Astrocyte (in vitro differentiated cells and primary cell): Measurements from ENCODE around the gene NFATC3. TPM values are rescaled to one million over a fixed set of nuclear protein-coding genes. Genes with fewer than 3 reads are reported as not detected.
A peak's percentile ranks its signal among the peaks of the same experiment; 100 is the strongest.

Experiments used
- DNase-seq: peaks from one replicate; pipeline ENCODE4 v3.0.0-alpha.2; 2010; ENCODE audit warnings: low read depth
- FAIRE-seq: peaks from 2 replicates; lab custom pipeline; 2011; peaks lifted over from hg19 to GRCh38; lab: Jason Lieb, UNC
- H2AFZ ChIP-seq: 2 replicates; pipeline ENCODE4 v1.6.0; 2012; ENCODE audit warnings: low read depth, low read length, inconsistent platforms
- H3K27ac ChIP-seq: 2 replicates; pipeline ENCODE4 v1.5.1; 2011; ENCODE audit warnings: low read depth, low read length, inconsistent platforms
- H3K27me3 ChIP-seq: 2 replicates; pipeline ENCODE4 v1.6.0; 2011; ENCODE audit warnings: low read length, inconsistent platforms; ENCODE audit not compliant: insufficient read depth
- H3K36me3 ChIP-seq: 2 replicates; pipeline ENCODE4 v1.5.1; 2011; ENCODE audit warnings: low read length, inconsistent platforms; ENCODE audit not compliant: insufficient read depth
- H3K4me1 ChIP-seq: 2 replicates; pipeline ENCODE4 v1.5.1; 2011; ENCODE audit warnings: low read length, inconsistent platforms; ENCODE audit not compliant: insufficient read depth
- H3K4me2 ChIP-seq: 2 replicates; pipeline ENCODE4 v1.6.0; 2012; ENCODE audit warnings: low read length, inconsistent platforms
- H3K4me3 ChIP-seq: 2 replicates; pipeline ENCODE4 v1.5.1; 2011; ENCODE audit warnings: low read depth, mild to moderate bottlenecking, low read length, inconsistent platforms; ENCODE audit not compliant: insufficient read depth
- H3K79me2 ChIP-seq: 2 replicates; pipeline ENCODE4 v1.6.0; 2012; ENCODE audit warnings: mild to moderate bottlenecking, low read length, inconsistent platforms; ENCODE audit not compliant: insufficient read depth
- H3K9ac ChIP-seq: 2 replicates; pipeline ENCODE4 v1.6.0; 2012; ENCODE audit warnings: mild to moderate bottlenecking, low read length, inconsistent platforms
- H3K9me3 ChIP-seq: 2 replicates; pipeline ENCODE4 v1.5.1; 2012; ENCODE audit warnings: low read depth, mild to moderate bottlenecking, low read length, inconsistent platforms; ENCODE audit not compliant: insufficient read depth
- H4K20me1 ChIP-seq: 2 replicates; pipeline ENCODE4 v1.6.0; 2012; ENCODE audit warnings: low read length, inconsistent platforms; ENCODE audit not compliant: insufficient read depth
- H3K27ac Mint-ChIP-seq: one replicate; pipeline ENCODE4 v1.8.0; 2021; ENCODE audit warnings: mild to moderate bottlenecking, mixed read lengths; ENCODE audit not compliant: unreplicated experiment
- H3K27me3 Mint-ChIP-seq: one replicate; pipeline ENCODE4 v1.8.0; 2021; ENCODE audit warnings: low read depth, mixed read lengths; ENCODE audit not compliant: unreplicated experiment
- H3K36me3 Mint-ChIP-seq: one replicate; pipeline ENCODE4 v1.8.0; 2021; ENCODE audit warnings: low read depth, mixed read lengths; ENCODE audit not compliant: unreplicated experiment
- H3K4me1 Mint-ChIP-seq: one replicate; pipeline ENCODE4 v1.8.0; 2021; ENCODE audit warnings: low read depth, mixed read lengths; ENCODE audit not compliant: unreplicated experiment
- H3K4me3 Mint-ChIP-seq: one replicate; pipeline ENCODE4 v1.8.0; 2021; ENCODE audit warnings: mild to moderate bottlenecking, moderate library complexity, mixed read lengths; ENCODE audit not compliant: unreplicated experiment
- H3K9me3 Mint-ChIP-seq: one replicate; pipeline ENCODE4 v1.8.0; 2021; ENCODE audit warnings: mild to moderate bottlenecking, mixed read lengths; ENCODE audit not compliant: unreplicated experiment
- CTCF ChIP-seq: IDR thresholded peaks from 2 replicates; pipeline ENCODE4 v1.5.1; 2011; ENCODE audit warnings: low read depth, mild to moderate bottlenecking, inconsistent platforms, low read length, moderate library complexity; ENCODE audit not compliant: insufficient read depth
- EZH2 ChIP-seq: IDR thresholded peaks from 2 replicates; pipeline ENCODE4 v1.6.1; 2012; ENCODE audit warnings: mild to moderate bottlenecking, low read length, inconsistent platforms; ENCODE audit not compliant: insufficient read depth
- total RNA-seq: library from RNA; stranded (reverse); gene quantifications from 2 replicates; pipeline ENCODE4 v1.2.1, GENCODE V29; 2021

NFATC3 gene
- total RNA-seq, 1 donor from 2014 or later = 34.0 TPM

- Histone ChIP-seq H3K27me3 (no peaks in the 10 kb centered on the region), H3K27ac (no peak overlapping the region), H3K9me3 (no peaks in the 10 kb centered on the region), H3K36me3 (no peaks in the 10 kb centered on the region), H3K4me3 (no peak overlapping the region), H3K9ac (no peak overlapping the region), H3K79me2 (no peaks in the 10 kb centered on the region), H2AFZ (no peak overlapping the region), H3K4me2 (no peak overlapping the region), H3K4me1 (no peaks in the 10 kb centered on the region), H4K20me1 (peaks cover 23% of the 10 kb centered on the region)
- Mint-ChIP-seq H3K4me3 (no peak overlapping the region), H3K27me3 (no peaks in the 10 kb centered on the region), H3K9me3 (no peaks in the 10 kb centered on the region), H3K4me1 (peaks cover 16% of the 10 kb centered on the region), H3K36me3 (peaks cover 3% of the 10 kb centered on the region), H3K27ac (no peak overlapping the region)
- no peak for FAIRE-seq
- DNase-seq = no peak
- TF ChIP-seq CTCF (no peak), EZH2 (no peak)
These were observed 140.9 kb downstream of the NFATC3 start for GRCh38 chr16:68226116-68226515.

GRCh38 chr16:68227183-68227793 lies 142.1 kb downstream of the NFATC3 start:
- no peaks in the 10 kb centered on the region for H3K27me3 ChIP-seq
- no peak overlapping the region for H3K27ac Mint-ChIP-seq
- H3K36me3 Mint-ChIP-seq = peaks cover 3% of the 10 kb centered on the region
- H2AFZ ChIP-seq = no peak overlapping the region
- H3K9me3 Mint-ChIP-seq = no peaks in the 10 kb centered on the region
- H3K4me3 ChIP-seq = no peak overlapping the region
- H3K4me2 ChIP-seq = no peak overlapping the region
- TF ChIP-seq CTCF = no peak
- peaks cover 16% of the 10 kb centered on the region for H3K4me1 Mint-ChIP-seq
- H3K27ac ChIP-seq = no peak overlapping the region
- H4K20me1 ChIP-seq = peaks cover 23% of the 10 kb centered on the region
- no peak overlapping the region for H3K9ac ChIP-seq
- no peaks in the 10 kb centered on the region for H3K36me3 ChIP-seq
- H3K9me3 ChIP-seq = no peaks in the 10 kb centered on the region
- no peak for FAIRE-seq
- H3K79me2 ChIP-seq = no peaks in the 10 kb centered on the region
- no peaks in the 10 kb centered on the region for H3K4me1 ChIP-seq
- DNase-seq = no peak
- H3K4me3 Mint-ChIP-seq = no peak overlapping the region
- H3K27me3 Mint-ChIP-seq = no peaks in the 10 kb centered on the region

DNA sequence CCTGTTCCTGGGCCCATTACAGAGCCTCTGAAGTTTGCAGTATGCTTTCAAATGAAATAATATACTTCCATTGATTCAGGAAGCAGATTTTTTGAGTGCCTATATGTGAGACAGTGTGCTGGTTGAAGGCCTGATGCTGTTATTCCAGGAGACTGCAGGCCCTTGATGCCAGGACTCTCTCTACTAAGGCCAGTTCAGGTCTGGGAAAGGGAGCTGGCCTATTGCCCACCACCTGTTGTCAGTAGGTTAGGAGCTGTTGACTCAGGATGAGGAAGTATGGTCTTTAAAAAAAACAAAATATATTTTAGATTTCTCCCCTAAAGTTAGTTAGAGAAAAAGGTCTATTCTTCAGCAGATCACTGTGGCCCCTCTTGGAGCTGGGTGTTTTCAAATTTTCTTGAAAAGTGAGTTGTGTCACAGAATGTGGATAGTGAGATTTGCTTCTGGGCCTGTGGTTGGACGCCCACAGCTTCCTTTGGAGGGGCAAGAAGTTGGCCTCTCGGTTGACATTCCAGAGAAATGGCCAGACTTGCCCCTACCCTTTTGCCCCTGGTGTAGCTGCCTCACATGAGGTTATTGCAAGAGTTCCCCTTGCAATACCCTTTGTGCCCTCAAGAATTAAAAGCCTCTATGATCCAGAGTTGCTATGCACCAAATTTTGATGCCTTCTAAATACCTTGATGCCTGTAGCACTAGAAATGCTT lies 142.8 kb downstream of the NFATC3 start:
- H3K4me1 ChIP-seq = no peaks in the 10 kb centered on the region
- Mint-ChIP-seq H3K27me3 (no peaks in the 10 kb centered on the region), H3K36me3 (peaks cover 3% of the 10 kb centered on the region), H3K9me3 (no peaks in the 10 kb centered on the region), H3K4me3 (peak overlapping the region; percentile 27), H3K4me1 (peaks cover 16% of the 10 kb centered on the region), H3K27ac (no peak overlapping the region)
- H3K4me2 ChIP-seq = no peak overlapping the region
- no peak overlapping the region for H3K9ac ChIP-seq
- no peaks in the 10 kb centered on the region for H3K36me3 ChIP-seq
- H3K4me3 ChIP-seq = no peak overlapping the region
- no peaks in the 10 kb centered on the region for H3K9me3 ChIP-seq
- no peaks in the 10 kb centered on the region for H3K79me2 ChIP-seq
- H2AFZ ChIP-seq = no peak overlapping the region
- FAIRE-seq = no peak
- H3K27ac ChIP-seq = no peak overlapping the region
- TF ChIP-seq EZH2 = no peak
- TF ChIP-seq CTCF = no peak
- no peak for DNase-seq
- H4K20me1 ChIP-seq = peaks cover 21% of the 10 kb centered on the region
- H3K27me3 ChIP-seq = no peaks in the 10 kb centered on the region
